Cardiac fibroblast (primary cell): ENCODE results near the gene TRMT2A.

ENCODE experiments used
- DNase-seq, 2 donors: peaks; one replicate each; pipeline versions ENCODE4 v3.0.0 to v3.0.0-alpha.2; 2010; ENCODE audit warnings: low read depth in 2 of 2
- H3K4me3 ChIP-seq, 2 donors: replicated peaks in 1 of 2; 1 replicate in 1 of 2; 2 replicates in 1 of 2; pipeline ENCODE4 v1.5.1; 2011; ENCODE audit warnings: low read depth in 2 of 2, low read length in 2 of 2, mild to moderate bottlenecking in 2 of 2, moderate library complexity in 1 of 2
- CTCF ChIP-seq: IDR thresholded peaks from one replicate; pipeline ENCODE4 v1.5.1; 2011; ENCODE audit warnings: low read depth, mild to moderate bottlenecking, low read length, inconsistent platforms

Gene TRMT2A

GRCh38 chr22:20083891-20084546 lies 33.0 kb downstream of the TRMT2A start:
- DNase-seq: no peak
- TF ChIP-seq CTCF: no peak
- H3K4me3 ChIP-seq: no peak overlapping the region

DNA sequence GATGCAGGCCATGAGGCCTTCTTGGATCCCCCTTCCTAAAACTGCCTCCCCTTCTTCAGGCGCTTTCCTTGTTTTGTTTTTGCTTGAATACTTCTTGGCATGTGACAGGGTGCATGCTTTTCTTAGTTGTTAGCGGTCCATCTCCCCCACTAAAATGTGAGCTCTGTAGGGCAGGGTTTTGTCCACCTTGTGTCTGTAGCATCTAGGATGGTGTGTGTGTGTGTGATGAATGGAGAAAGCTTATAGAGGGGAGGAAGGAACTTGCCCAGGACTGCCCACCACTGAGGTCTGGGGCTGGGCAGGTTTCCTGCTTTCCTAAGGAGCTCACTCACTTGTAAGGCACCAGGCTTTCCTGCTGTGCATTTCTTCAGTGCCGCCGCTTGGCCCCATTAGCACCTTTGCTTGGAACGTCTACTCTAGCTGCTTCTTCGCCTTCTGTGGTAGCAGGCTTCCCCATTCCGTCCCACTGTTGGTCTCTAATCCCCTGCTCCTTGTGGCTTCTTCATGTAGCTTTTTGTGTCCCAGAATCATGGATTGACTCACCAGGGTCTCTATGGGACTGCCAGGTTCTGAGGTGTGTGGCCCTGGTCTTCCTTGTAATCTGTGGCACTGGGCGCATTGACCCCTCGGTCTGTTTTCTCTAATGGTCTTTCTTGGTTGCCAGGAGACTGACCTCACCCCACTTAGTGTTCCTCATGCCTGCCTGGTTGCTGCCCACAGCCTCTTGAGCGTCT lies 33.7 kb downstream of the TRMT2A start:
- H3K4me3 ChIP-seq: no peak overlapping the region
- TF ChIP-seq CTCF: no peak
- DNase-seq: no peak

DNA sequence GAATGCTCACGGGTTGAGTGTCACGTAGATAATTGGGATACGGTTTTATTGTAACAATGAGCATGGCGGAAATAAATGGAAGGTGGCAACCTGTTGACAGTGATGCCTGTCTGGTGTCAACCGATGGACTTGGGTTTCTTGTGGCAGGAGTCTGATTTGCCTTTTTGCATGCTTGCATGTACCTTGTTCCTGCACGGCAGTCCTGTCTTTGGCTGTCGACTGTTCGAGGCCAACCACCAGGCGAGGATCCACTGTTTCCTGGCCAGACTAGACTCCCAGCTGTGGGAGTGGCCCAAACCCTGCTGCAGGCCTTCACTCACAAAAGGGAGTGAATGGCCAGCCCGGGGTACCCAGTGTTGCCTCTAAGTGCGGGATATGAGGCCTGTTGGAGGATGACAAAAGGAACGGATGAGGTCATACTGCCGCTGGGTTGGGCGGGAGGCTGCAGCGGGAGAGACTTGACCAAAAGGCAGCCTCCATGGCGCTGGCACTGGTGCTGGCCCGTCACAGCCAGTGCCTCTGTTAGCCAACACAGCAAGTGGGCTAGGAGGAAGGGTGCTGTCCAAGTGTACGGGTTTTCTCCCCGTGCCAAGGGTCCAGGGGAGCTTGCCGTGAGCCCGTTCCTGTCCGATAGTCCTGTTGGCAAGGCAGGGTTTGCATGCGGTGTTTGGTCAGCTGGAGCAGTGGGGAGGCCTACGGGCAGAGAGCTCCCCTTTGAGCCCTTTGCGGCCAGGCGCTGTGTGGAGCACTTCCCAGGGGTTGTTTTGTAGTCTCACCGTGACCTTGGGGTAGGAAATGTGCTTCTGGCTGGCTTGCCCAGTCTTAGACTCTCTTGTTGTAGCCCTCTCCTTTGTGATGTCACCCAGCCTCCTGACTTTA lies 36.0 kb downstream of the TRMT2A start:
- H3K4me3 ChIP-seq: peak overlapping the region; percentile 73 to 80
- TF ChIP-seq CTCF: no peak
- DNase-seq: peak; percentile 55 to 76

DNA sequence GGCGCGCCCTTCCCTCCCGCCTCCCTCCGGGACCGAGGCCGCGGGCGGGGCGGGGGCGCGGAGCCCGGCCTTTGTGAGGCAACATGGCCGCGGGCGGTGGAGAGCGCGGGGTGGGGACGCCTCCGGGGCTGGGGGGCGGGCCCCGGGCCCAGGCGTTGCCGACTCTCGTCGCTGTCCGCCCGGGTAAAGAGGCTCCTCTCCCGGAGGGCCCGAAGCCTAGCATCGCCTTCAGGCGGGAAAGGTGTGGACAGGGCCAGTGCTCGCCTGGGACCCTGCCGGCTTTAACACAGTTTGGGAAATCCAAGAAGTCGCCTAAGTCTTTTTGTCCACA lies 36.6 kb downstream of the TRMT2A start:
- peak overlapping the region; percentile 73 to 80 for H3K4me3 ChIP-seq
- peak; percentile 45 to 62 for DNase-seq

GRCh38 chr22:20079745-20080444 lies 37.1 kb downstream of the TRMT2A start, which contains the start of gene DGCR8:
DGCR8 (plus strand) TSS chr22:20080241; CDS start chr22:20085964, 5,723 bp downstream.
- TF ChIP-seq CTCF: no peak
- H3K4me3 ChIP-seq: peak within 1 kb of the TSS; percentile 73 to 80
- DNase-seq: peak; percentile 93 to 97

More for the DNA sequence above, 36.6 kb downstream of the TRMT2A start:
- TF ChIP-seq CTCF: no peak

DNA sequence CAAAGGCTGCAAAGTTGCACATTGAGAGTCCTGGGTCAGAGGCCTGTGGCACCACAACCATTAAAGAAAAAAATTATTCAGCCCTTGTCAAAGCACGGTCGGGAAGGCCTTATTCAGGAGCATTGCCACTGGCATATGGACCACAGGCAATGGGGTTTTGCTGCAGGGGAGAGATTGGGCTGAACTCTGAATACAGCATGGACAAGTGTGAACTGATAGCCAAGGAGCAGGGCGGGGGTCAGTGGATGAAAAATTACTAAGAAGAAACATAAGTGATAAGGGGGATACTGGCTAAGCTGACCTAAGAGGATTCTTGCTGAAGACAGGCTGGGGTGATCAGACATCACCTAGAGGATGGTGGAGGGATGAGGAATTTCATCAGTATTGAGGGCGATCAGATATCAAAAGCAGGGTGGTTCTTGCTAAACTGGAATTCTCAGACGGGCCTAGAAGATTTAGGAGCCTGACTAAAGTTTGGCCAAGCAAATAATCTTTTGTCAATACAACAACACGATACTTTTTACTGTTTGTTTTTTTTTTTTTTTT lies 40.3 kb downstream of the TRMT2A start:
- no peak overlapping the region for H3K4me3 ChIP-seq
- no peak for TF ChIP-seq CTCF
- no peak for DNase-seq
